CD4-positive, alpha-beta T cell treated with Interleukin-4 for 1 hour (primary cell): Measurements from ENCODE around the gene MAP7D2.

Experiments used
- DNase-seq, 2 donors: peaks; one replicate each; pipeline ENCODE4 v3.0.0-alpha.2; 2020 to 2022

Gene MAP7D2

GRCh38 chrX:19964017-19964710 lies 152.5 kb downstream of the MAP7D2 start:
- no peak for DNase-seq

GRCh38 chrX:19960913-19961312 lies 155.8 kb downstream of the MAP7D2 start:
- no peak for DNase-seq

- DNase-seq, result no peak
Measured at GRCh38 chrX:19958552-19959486, 157.9 kb downstream of the MAP7D2 start.

- no peak for DNase-seq
Measured at GRCh38 chrX:19956923-19957322, 159.8 kb downstream of the MAP7D2 start.
